Choroid plexus epithelial cell (primary cell): ENCODE measurements around the gene MRFAP1L1.
A peak's percentile ranks its signal among the peaks of the same experiment; 100 is the strongest.

Experiments used
- DNase-seq: peaks from one replicate; pipeline ENCODE4 v3.0.0-alpha.2; 2010; ENCODE audit warnings: low read depth
- H3K4me3 ChIP-seq: 2 replicates; pipeline ENCODE4 v1.5.1; 2011; ENCODE audit warnings: low read depth, mild to moderate bottlenecking, control low read depth, low read length, moderate library complexity
- CTCF ChIP-seq: conservative IDR thresholded peaks from 2 replicates; pipeline ENCODE4 v1.5.1; 2011; ENCODE audit warnings: low read depth, mild to moderate bottlenecking, control low read depth, inconsistent platforms, low read length, moderate library complexity

Gene MRFAP1L1

GRCh38 chr4:6668391-6668790 lies 41.3 kb downstream of the MRFAP1L1 start:
- H3K4me3 ChIP-seq, result no peak overlapping the region
- DNase-seq, result peak; percentile 52
- TF ChIP-seq CTCF, result no peak

- TF ChIP-seq CTCF, result no peak
- no peak overlapping the region for H3K4me3 ChIP-seq
- DNase-seq, result no peak
Measured at GRCh38 chr4:6665320-6665654, 44.4 kb downstream of the MRFAP1L1 start.

- no peak overlapping the region for H3K4me3 ChIP-seq
- no peak for TF ChIP-seq CTCF
- DNase-seq, result no peak
Measured at GRCh38 chr4:6663596-6664393, 45.9 kb downstream of the MRFAP1L1 start.

GRCh38 chr4:6662591-6662990 lies 47.1 kb downstream of the MRFAP1L1 start:
- H3K4me3 ChIP-seq, result no peak overlapping the region
- TF ChIP-seq CTCF, result no peak
- no peak for DNase-seq

GRCh38 chr4:6660430-6660829 lies 49.2 kb downstream of the MRFAP1L1 start:
- no peak for TF ChIP-seq CTCF
- no peak overlapping the region for H3K4me3 ChIP-seq
- no peak for DNase-seq

GRCh38 chr4:6659897-6660296 lies 49.8 kb downstream of the MRFAP1L1 start:
- no peak for TF ChIP-seq CTCF
- DNase-seq, result no peak
- no peak overlapping the region for H3K4me3 ChIP-seq

GRCh38 chr4:6658597-6659075 lies 51.0 kb downstream of the MRFAP1L1 start:
- no peak for TF ChIP-seq CTCF
- peak; percentile 54 for DNase-seq
- H3K4me3 ChIP-seq, result peak overlapping the region; percentile 49
